G401 (cell line): ENCODE results near the gene SLC35D1. TPM values are rescaled to one million over a fixed set of nuclear protein-coding genes. Genes with fewer than 3 reads are reported as not detected.
"Not testable (repeated sequence)": the region's sequence is repeated elsewhere in the genome, so short reads cannot be mapped to it uniquely, and the experiment has no call there.

Experiments
- DNase-seq: peaks from one replicate; pipeline ENCODE4 v3.0.0-alpha.2; 2015; ENCODE audit warnings: low spot score
- in situ Hi-C: cut with HindIII; loops from 2 replicates; pipeline ENCODE4 v1.10.0; 2016; ENCODE audit warnings: low sequenced_read_pairs, mixed read lengths
- total RNA-seq: library from RNA; depleted of rRNA; stranded (reverse); fragments of >200 nt; shearing (Covaris generic); gene quantifications from 2 replicates; pipeline ENCODE4 v1.2.3, GENCODE V29; 2014; rRNA removed

SLC35D1 gene
- 2.5 and 4.7 TPM in 2 replicates for total RNA-seq

DNA sequence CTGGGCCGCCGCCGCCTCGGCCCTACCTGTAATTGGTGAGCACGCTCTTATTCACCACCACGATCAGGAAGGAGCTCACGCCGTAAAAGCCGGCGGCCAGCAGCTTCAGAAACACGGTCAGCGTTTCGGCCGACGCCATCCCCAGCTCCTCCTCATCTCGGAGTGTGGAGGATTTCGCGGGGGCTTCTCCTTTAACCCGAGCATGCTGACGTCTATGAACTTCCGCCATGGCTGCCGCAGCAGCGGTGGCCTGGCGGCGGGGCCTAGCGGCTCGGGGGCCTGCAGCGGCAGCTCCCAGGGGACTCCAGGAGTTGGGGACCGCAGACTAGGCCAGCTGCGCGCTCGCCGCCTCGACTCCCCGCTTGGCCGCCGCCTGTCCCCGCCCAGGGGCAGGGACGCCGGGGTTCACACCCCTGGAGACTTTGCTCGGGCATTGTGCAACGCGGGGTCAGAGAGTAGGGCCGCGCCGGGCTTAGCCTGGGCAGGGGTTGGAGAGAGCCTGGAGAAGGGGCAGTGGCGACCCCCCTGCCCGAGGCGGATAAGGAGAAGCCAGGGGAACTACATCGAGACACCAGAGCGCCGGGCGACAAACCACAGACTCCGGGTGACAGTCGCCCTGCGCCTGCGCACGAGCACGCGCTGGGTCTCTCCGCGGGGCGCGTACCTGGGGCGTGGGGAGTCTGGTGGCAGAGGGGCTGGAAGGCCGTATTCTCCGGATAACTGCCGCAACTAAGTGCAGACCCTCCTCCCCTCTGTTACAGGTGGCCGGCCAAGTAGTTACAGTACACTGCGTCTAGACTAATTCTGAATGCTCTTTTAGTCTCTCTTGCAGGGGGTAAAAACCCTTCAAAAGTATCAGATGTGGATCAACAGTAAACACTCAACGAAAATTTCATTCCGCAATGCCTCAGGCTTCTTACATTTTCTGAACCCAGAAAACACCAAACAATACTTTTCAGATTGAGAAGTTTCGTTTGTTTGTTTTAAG lies at the start of gene SLC35D1:
TSS of gene SLC35D1 (minus strand) at position 364 of the 988 bp plus-strand sequence. CDS start at position 229, 135 bp downstream.
- DNase-seq = peak; percentile 80
- in situ Hi-C loops = no loop called here

DNA sequence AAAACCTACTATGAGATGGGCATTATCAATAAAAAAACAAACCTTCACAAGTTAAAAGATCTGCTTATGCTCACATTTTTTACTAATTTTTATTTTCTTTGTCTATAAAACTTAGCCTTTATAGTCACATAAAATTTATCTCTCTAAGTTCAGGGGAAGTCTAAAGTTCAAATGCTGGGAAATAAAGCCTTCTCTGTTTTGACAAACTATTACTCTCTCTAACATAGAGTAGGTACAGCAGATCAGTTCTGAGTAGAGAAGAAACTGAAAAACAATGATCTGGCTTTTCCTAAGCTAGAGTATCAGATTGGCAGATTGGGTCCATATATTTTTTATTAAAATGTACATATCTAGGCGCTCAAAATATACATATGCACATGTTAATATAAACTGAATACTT lies 49.6 kb upstream of the SLC35D1 start:
- in situ Hi-C loops = no loop called here
- no peak for DNase-seq

DNA sequence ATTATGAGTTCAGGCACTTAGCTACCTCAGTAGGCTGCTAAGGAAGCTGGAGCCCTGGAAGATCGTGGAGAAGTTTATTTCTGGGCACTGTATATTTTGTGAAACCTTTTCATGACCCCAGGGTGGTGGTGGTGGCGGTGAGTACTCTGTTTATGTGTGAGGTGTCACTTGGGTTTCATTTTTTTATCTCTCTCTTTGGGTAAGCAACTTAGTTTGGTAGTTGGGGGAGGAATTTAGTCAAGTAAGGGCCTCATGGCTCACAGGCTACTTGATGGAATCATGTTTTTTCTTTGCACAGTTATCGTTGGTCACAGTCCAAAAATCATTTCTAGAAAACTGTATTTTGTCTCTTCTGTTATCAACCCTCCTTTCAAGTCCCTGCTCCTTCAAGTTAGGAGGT lies 46.9 kb upstream of the SLC35D1 start:
- no peak for DNase-seq

DNA sequence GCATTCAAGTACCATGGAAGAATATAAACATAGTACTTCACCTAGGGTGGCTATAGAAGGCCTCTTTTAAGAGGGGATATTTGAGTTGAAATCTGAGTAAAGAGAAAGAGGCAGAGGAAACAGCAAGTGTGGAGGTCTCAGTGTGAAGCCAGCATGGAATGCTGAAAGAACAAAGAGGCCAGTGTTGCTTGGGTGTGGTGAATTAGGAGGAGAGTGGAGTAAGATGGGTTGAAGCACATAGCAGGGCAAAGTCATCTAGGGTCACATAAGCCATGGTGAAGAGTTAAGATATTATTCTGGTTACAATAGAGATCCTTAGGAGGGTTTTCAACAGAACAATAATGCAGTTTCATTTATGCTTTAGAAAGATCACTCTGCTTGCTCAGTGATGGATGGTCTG lies 43.4 kb upstream of the SLC35D1 start:
- in situ Hi-C loops = no loop called here
- no peak for DNase-seq

More for the DNA sequence above, 46.9 kb upstream of the SLC35D1 start:
- in situ Hi-C loops = no loop called here

DNA sequence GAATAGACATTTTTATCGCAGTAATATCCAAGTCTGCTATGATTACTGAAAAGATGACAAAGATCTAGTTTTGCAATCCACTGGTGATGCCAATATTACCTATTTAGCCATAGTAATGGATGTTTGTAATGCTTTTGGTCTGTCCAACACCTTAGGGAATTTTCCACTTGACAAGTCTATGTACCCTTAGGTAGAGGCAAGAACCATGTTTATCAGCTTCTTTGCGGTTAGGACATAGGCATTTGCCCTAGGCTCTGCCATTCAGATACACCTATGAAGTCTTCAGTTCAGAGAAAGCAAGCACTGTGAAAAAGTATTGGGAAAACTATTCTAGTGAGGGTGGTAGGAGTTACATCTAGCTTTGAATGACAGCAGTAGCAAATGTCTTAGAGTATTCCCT lies 40.2 kb upstream of the SLC35D1 start:
- no peak for DNase-seq
- in situ Hi-C loops = no loop called here

DNA sequence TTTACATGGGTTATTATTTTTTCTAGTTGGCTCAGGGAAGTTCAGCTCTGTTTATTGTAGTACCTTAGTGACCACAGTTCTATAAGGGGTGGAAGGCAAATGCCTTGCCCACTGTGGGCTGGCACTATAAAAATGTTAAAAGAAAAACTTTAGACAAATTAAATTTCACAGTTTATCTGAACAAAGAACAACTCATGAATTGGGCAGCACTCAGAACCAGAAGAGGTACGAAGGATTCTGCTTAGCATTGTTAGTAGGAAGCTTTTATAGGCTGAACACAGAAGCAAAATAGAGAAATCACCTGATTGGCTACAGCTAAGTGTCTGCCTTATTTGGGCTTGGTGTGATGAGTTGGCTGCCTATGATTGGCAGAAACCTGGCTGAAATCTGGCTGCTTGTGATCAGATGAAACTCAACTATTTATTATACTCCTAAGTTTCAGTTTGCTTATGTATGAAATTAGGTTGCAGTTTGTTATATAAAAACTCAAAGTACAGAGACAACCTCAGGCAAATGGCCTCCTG lies 35.8 kb upstream of the SLC35D1 start:
- DNase-seq = no peak
- in situ Hi-C loops = no loop called here

DNA sequence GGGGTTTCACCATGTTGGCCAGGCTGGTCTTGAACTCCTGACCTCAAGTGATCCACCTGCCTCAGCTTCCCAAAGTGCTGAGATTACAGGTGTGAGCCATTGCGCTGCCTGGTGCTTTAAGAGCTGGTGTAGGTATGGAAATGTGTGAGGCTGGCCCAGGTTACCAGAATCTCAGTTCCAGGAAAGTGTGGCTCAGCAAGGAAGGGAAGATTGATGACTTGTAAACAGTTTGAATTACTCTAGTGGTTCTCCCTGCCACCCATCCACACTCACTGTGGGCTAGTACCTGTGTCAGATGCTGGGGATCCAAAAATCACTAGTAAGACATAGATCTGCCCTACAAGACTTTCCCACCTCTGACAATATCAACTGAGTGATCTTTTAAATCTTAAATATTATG lies 34.5 kb upstream of the SLC35D1 start:
- in situ Hi-C loops = no loop called here
- no peak for DNase-seq

DNA sequence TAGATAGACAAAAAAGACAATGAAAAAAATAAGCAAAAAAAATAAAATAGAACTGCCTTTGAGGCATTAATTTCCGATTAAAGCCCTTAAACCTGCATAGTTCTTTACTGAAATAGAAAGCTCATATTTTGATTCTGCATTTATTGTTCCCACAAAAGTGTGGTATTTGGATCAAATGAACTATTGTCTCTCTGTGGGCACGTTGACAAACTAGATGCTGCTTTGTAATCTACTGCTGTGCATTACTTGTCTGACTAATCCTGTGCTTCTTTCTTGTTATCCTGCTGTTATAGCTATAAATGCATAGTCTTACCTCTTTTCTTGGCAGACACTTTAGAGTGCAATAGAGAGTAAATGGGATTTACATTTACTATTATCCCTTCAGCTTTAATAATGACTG lies 31.4 kb upstream of the SLC35D1 start:
- in situ Hi-C loops = no loop called here
- no peak for DNase-seq

DNA sequence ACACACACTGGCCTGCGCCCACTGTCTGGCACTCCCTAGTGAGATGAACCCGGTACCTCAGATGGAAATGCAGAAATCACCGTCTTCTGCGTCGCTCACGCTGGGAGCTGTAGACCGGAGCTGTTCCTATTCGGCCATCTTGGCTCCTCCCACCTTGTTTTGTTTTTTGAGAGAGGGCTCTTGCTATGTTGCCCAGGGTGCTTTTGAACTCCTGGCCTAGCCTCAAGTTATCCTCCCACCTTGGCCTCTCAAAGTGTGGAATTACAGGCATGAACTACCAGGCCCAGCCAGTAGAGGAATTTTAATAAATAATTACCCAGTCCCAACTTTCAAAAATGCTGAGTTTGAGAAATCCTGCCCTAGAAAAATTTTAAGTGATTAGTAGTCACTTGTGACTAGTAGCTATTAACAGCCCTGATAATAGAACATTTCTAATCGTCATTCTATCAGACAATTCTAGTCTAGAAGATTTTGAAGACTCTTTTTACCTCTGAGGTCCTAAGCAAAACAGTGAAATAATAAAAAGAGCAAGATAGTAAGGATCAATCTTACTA lies 30.9 kb upstream of the SLC35D1 start:
- DNase-seq = no peak
- in situ Hi-C loops = no loop called here

DNA sequence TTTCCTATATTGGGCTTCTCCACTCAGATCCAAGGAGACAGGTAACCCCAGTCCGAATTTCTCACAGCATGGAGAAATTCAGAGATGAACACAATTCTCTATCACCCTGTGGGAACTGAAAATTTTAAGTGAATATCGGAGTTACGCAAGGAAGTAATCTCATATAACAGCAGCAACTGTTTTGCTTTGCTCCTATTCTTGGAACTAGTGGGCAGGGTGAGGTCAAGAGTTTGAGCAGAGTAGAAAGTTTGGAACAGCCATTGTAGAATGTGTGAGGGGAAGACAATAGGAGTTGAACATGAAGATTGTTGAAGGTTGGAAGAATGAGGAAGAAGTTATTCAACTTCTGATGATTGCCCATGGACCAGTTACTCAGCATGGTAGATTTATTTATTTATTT lies 24.3 kb upstream of the SLC35D1 start:
- in situ Hi-C loops = no loop called here
- no peak for DNase-seq

DNA sequence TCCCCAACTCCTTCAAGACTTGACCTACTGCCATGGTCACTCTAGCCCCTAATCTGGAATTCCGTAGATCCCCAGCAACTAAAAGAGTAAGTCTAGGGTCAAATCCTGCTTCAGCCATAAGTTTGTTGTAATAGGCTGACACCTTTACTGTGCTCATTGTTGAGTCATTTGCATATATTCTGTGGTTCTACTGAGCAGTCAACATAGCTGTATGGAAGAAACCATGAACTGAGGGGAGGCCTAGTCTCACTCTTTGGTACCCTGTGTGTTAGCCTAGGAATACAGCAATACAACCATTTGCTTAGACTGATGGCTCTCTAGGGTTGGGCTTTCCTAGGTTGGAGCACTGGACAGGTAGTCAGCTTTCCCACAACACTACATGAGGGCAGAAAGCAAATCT lies 23.6 kb upstream of the SLC35D1 start:
- in situ Hi-C loops = no loop called here
- DNase-seq = no peak

DNA sequence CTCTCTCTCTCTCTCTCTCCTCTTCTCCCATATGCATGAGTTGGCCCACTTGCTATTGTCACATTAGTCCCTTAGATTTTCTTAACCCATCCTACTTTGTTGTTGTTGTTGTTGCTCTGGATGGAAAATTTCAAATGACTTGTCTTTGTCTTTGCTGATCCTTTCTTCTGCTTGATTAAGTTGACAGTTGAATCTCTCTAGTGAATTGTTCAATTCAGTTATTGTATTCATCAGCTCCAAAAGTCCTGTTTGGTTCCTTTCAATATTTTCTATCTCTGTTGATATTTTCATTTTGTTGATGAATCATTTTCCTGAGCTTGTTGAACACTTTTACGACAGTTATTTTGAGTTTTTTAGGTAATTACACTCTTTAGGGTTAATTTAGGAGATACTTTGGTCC lies 18.8 kb upstream of the SLC35D1 start:
- no peak for DNase-seq
- in situ Hi-C loops = no loop called here

DNA sequence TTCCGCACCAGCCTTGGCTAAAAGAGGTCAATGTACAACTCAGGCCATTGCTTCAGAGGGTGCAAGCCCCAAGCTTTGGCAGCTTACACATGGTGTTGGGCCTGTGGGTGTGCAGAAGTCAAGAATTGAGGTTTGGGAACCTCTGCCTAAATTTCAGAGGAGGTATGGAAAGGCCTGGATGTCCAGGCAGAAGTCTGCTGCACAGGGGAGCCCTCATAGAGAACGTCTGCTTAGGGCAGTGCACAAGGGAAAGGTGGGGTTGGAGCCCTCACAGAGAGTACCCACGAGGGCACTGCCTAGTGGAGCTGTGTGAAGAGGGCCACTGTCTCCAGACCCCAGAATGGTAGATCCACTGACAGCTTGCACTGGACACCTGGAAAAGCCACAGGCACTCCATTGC lies 13.7 kb upstream of the SLC35D1 start:
- in situ Hi-C loops, DNase-seq: not testable (repeated sequence)

DNA sequence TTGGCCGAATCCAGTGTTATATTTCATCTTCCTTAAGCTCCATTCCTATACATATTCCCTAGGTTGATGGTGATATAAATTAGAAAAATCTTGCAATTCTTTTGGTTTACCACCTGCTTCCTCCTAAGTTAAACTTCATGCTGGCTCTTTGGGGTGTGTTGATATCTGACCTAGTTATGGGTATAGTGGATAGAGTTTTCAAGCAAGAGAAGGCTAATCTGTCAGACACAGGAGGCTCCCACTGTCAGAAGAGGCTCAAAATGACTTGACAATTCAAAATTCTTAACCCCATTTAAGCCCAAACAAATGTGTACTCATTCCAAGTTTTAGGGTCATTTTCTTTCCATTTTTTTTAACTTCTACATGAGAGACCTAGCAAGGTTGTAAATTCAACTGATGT lies 8.5 kb upstream of the SLC35D1 start:
- DNase-seq = no peak
- in situ Hi-C loops = no loop called here

DNA sequence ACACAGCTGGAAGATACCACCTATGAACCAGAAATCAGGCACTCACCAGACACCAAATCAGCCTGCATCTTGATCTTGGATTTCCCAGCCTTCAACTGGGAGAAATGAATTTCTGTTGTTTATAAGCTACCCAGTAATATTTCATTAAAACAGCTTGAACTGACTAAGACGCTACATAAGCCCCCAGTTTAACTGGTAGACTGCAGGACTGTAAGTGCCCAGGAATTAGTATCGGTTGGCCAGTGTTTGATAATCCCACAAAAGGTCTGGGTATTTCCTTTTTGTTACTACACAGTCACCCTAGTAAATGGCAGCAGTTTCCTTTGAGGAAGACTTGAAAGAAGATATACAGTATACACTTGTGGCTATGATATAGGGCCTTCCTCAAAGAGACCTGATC lies 7.3 kb upstream of the SLC35D1 start:
- in situ Hi-C loops = no loop called here
- no peak for DNase-seq

DNA sequence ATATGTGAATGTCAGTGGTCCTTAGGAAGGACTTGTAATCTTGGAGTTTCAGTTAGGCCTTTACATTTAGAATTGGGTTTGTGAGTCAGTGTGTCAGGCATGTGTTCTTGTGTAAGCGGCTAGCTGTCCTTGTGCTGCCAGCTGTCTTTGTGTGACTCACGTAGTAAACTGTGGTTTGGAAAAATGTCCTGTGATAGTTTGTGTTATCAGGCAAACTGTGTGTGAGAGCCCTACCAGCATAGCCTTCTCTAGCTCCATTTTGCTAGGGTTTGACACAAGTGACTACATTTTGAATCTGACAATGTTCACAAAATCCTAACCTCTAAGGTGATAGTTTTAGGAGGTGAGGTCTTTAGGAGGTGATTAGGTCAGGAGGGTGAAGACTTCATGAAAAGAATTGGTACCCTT lies 6.9 kb upstream of the SLC35D1 start:
- DNase-seq = no peak

DNA sequence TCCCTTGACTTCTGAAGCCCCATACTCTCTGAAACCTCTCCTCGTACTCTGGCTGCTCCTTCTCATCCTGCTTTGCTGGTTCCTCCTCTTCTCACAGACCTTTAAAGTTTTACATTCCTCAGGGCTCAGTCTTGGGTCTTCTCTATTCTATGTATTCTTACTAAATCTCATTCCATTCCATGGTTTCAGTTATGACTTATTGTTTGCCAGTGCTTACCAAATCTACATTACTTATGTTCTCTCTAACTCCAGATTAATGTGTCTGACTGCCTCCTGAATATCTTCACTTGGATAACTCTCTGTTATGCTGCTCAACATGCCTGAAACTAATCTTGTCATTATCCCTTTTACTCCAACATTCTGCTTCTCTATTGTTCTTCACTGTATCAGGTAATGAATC lies 5.4 kb upstream of the SLC35D1 start:
- in situ Hi-C loops = no loop called here
- DNase-seq = no peak

More for the DNA sequence above, 6.9 kb upstream of the SLC35D1 start:
- in situ Hi-C loops = no loop called here

DNA sequence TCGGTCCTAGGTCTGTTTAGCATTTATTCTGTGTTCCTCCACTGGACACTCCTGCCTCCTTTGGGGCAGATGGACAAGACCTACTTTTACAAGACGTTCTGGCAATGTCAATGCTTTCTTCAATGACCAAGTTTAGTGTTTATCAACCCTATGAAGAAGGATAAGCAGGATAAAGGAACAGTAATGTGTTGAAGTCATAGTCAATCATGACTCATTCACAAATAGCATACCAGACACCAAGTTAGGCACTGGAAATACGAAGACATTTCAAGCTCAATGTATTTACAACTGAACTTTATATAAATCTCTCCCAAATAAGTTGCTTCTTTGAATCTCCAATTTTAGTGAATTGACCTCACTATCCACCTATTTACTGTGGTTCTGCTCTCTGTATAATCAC lies 4.8 kb upstream of the SLC35D1 start:
- in situ Hi-C loops = no loop called here
- no peak for DNase-seq

DNA sequence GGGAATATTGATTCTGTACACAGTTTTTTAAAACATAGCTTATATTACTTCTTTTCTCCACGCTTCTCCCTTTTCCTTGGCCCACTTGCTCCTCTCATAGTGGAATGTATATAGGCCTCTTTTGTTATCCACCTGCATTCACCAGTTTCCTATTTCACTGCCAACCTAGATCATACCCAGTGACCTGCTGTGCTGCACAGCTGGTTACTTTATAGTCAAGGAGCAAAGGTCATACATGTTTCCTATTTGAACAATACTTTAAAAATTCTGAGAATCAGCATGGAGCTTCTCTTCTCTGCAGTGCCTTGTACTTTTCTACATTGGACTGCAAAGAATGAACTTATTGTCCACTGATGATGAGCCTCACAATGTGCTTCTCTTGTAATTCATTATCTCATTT lies 4.3 kb upstream of the SLC35D1 start:
- no peak for DNase-seq
- in situ Hi-C loops = no loop called here

DNA sequence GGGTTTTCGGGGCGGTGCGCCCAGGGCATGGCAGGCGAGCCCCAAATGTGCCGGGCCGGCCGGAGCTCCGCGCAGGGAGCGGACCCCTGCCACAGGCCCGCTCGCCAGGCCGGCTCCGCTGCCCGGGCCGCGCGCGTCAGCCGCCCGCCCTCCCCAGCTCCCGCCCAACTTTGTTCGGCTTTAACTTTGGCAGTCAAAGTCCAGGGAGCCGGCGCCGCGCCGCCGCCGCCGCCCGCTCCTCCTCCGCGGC lies 488 bp downstream of the SLC35D1 start:
- in situ Hi-C loops = no loop called here
- no peak for DNase-seq
